GM13976 (cell line): ENCODE measurements around the gene OR52N5.

Experiments used
- DNase-seq: peaks from one replicate; pipeline ENCODE4 v3.0.0; 2012; ENCODE audit warnings: low spot score
- CTCF ChIP-seq: IDR thresholded peaks from 2 replicates; pipeline ENCODE4 v1.5.1; 2012; ENCODE audit warnings: borderline replicate concordance, mild to moderate bottlenecking; ENCODE audit not compliant: insufficient read depth; ENCODE audit errors: extremely low read depth, missing control alignments, control extremely low read depth
- in situ Hi-C: fragments of 300-500 bp; cut with MboI; formaldehyde crosslinking; loops from one replicate; pipeline ENCODE4 v1.12.0; 2022; ENCODE audit warnings: low sequenced_read_pairs, mixed read lengths, inconsistent platforms; ENCODE audit not compliant: unreplicated experiment

The OR52N5 gene

GRCh38 chr11:5736396-5736795 is 46.8 kb downstream of the OR52N5 start, which contains the start of gene OR56B1:
Gene OR56B1 (plus strand): TSS chr11:5736448. CDS start chr11:5736517, 69 bp downstream.
- no peak for DNase-seq
- in situ Hi-C loops, result no loop called here

GRCh38 chr11:5727691-5728090 is 55.5 kb downstream of the OR52N5 start:
- no peak for DNase-seq
- in situ Hi-C loops, result no loop called here
- TF ChIP-seq CTCF, result no peak

More at GRCh38 chr11:5736396-5736795, 46.8 kb downstream of the OR52N5 start, which contains the start of gene OR56B1:
- no peak for TF ChIP-seq CTCF

- in situ Hi-C loops, result no loop called here
- no peak for DNase-seq
- no peak for TF ChIP-seq CTCF
Observed at GRCh38 chr11:5726351-5726750, 56.8 kb downstream of the OR52N5 start.
